Colonic mucosa (tissue), 4 donors: Measurements from ENCODE around the gene TCN1. TPM values are rescaled to one million over a fixed set of nuclear protein-coding genes. Genes with fewer than 3 reads are reported as not detected.

Experiments used
- DNase-seq: peaks from one replicate; pipeline ENCODE4 v3.0.0-alpha.2; 2020
- H3K27ac ChIP-seq: fragments of 200-600 bp; one replicate; pipeline ENCODE4 v1.8.0; 2021
- H3K27me3 ChIP-seq: fragments of 200-600 bp; one replicate; pipeline ENCODE4 v1.8.0; 2021
- H3K36me3 ChIP-seq: fragments of 200-600 bp; one replicate; pipeline ENCODE4 v1.8.0; 2021
- H3K4me1 ChIP-seq: fragments of 200-600 bp; one replicate; pipeline ENCODE4 v1.8.0; 2021; ENCODE audit warnings: mild to moderate bottlenecking
- H3K4me3 ChIP-seq: fragments of 200-600 bp; one replicate; pipeline ENCODE4 v1.8.0; 2021
- H3K9ac ChIP-seq, 2 donors: one replicate each; pipeline ENCODE4 v1.7.0; 2013; ENCODE audit warnings: control low read depth in 2 of 2, low read depth in 2 of 2, low read length in 2 of 2
- H3K9me3 ChIP-seq: fragments of 200-600 bp; one replicate; pipeline ENCODE4 v1.8.0; 2021
- CTCF ChIP-seq: fragments of 200-600 bp; IDR thresholded peaks from one replicate; pipeline ENCODE4 v1.8.0; 2022; ENCODE audit warnings: antibody characterized with exemption, mild to moderate bottlenecking
- intact Hi-C: fragments of 100-400 bp; cut with DNase I; formaldehyde crosslinking; loops from one replicate; pipeline ENCODE4 v1.14.1; 2022
- total RNA-seq, 2 donors: library from RNA; stranded (reverse); fragmentation: NEBNext Ultra II Directional in 1 of 2; extraction: Animal tissue kit (Norgen Biotek cat#: 25700) in 1 of 2; gene quantifications; one replicate each; pipeline ENCODE4 v1.2.1, GENCODE V29; 2021
- donor health status: healthy.
- donor health status: DM: no; HTN: no; CAD: no.
- donor health status: DM: no; HTN: no; CAD: no.

Gene TCN1
- total RNA-seq, 2 donors from 2014 or later = 0.67 TPM; not detected in 1

- Histone ChIP-seq H3K4me3 (no peak overlapping the region), H3K9me3 (no peaks in the 10 kb centered on the region), H3K27ac (no peak overlapping the region), H3K9ac (no peak overlapping the region), H3K27me3 (no peaks in the 10 kb centered on the region), H3K4me1 (no peaks in the 10 kb centered on the region), H3K36me3 (no peaks in the 10 kb centered on the region)
- intact Hi-C loops = no loop called here
- TF ChIP-seq CTCF = no peak
- DNase-seq = no peak
These were observed 5.8 kb upstream of the TCN1 start for GRCh38 chr11:59872076-59872475.

GRCh38 chr11:59867946-59868345 lies 1.7 kb upstream of the TCN1 start:
- intact Hi-C loops = no loop called here
- Histone ChIP-seq H3K9me3 (no peaks in the 10 kb centered on the region), H3K27ac (no peak overlapping the region), H3K27me3 (no peaks in the 10 kb centered on the region), H3K9ac (no peak overlapping the region), H3K4me3 (no peak overlapping the region), H3K4me1 (no peaks in the 10 kb centered on the region), H3K36me3 (no peaks in the 10 kb centered on the region)
- DNase-seq = no peak
- TF ChIP-seq CTCF = no peak

GRCh38 chr11:59866836-59867235 lies 549 bp upstream of the TCN1 start:
- no peak for TF ChIP-seq CTCF
- no peak overlapping the region for H3K27ac ChIP-seq
- H3K4me1 ChIP-seq = no peaks in the 10 kb centered on the region
- DNase-seq = no peak
- no peaks in the 10 kb centered on the region for H3K36me3 ChIP-seq
- intact Hi-C loops = no loop called here
- H3K9ac ChIP-seq = no peak overlapping the region
- no peaks in the 10 kb centered on the region for H3K9me3 ChIP-seq
- no peaks in the 10 kb centered on the region for H3K27me3 ChIP-seq
- H3K4me3 ChIP-seq = no peak overlapping the region

- Histone ChIP-seq H3K4me3 (no peak overlapping the region), H3K4me1 (no peaks in the 10 kb centered on the region), H3K36me3 (no peaks in the 10 kb centered on the region), H3K9ac (no peak overlapping the region), H3K9me3 (no peaks in the 10 kb centered on the region), H3K27me3 (no peaks in the 10 kb centered on the region), H3K27ac (no peak overlapping the region)
- TF ChIP-seq CTCF = no peak
- DNase-seq = no peak
- intact Hi-C loops = no loop called here
These were observed 1.3 kb downstream of the TCN1 start for GRCh38 chr11:59865031-59865430.

- Histone ChIP-seq H3K9ac (no peak overlapping the region), H3K36me3 (no peaks in the 10 kb centered on the region), H3K9me3 (no peaks in the 10 kb centered on the region), H3K27ac (no peak overlapping the region), H3K27me3 (no peaks in the 10 kb centered on the region), H3K4me3 (no peak overlapping the region), H3K4me1 (no peaks in the 10 kb centered on the region)
- no peak for TF ChIP-seq CTCF
- intact Hi-C loops = no loop called here
- DNase-seq = no peak
These were observed 4.0 kb downstream of the TCN1 start for GRCh38 chr11:59862252-59862651.

GRCh38 chr11:59859673-59860072 lies 6.6 kb downstream of the TCN1 start:
- Histone ChIP-seq H3K9me3 (no peaks in the 10 kb centered on the region), H3K9ac (no peak overlapping the region), H3K4me3 (no peak overlapping the region), H3K4me1 (no peaks in the 10 kb centered on the region), H3K27me3 (no peaks in the 10 kb centered on the region), H3K27ac (no peak overlapping the region), H3K36me3 (no peaks in the 10 kb centered on the region)
- intact Hi-C loops = no loop called here
- no peak for TF ChIP-seq CTCF
- no peak for DNase-seq
